Measurements from ENCODE around the gene SNX10.
A peak's percentile ranks its signal among the peaks of the same experiment; 100 is the strongest.

The SNX10 gene

GRCh38 chr7:26363465-26363864 lies 71.8 kb downstream of the SNX10 start:
- Histone ChIP-seq H3K27me3 (ENCODE audit: control insufficient read depth in 5 of 5, insufficient read depth in 4 of 5, low read length in 5 of 5) (no peaks in the 10 kb centered on the region), H3K36me3 (ENCODE audit: control insufficient read depth in 5 of 5, insufficient read depth in 5 of 5, low read length in 5 of 5) (peaks cover 0 to 9% (median 3%) of the 10 kb centered on the region in 5 donors), H3K4me1 (ENCODE audit: control insufficient read depth in 5 of 5, insufficient read depth in 5 of 5, low read length in 5 of 5) (peaks cover 0 to 3% (median 0%) of the 10 kb centered on the region in 5 donors), H3K4me3 (ENCODE audit: low read depth in 1 of 5, low read length in 5 of 5) (no peak overlapping the region), H3K9ac (ENCODE audit: low read length in 5 of 5) (no peak overlapping the region), H3K27ac (ENCODE audit: low read depth, low read length) (no peak overlapping the region), H3K9me3 (ENCODE audit: control insufficient read depth in 5 of 5, low read length in 5 of 5) (no peaks in the 10 kb centered on the region)

- Histone ChIP-seq H3K4me3 (ENCODE audit: low read depth in 1 of 5, low read length in 5 of 5) (no peak overlapping the region), H3K27ac (ENCODE audit: low read depth, low read length) (no peak overlapping the region), H3K9ac (ENCODE audit: low read length in 5 of 5) (no peak overlapping the region), H3K9me3 (ENCODE audit: control insufficient read depth in 5 of 5, low read length in 5 of 5) (no peaks in the 10 kb centered on the region), H3K27me3 (ENCODE audit: control insufficient read depth in 5 of 5, insufficient read depth in 4 of 5, low read length in 5 of 5) (no peaks in the 10 kb centered on the region), H3K36me3 (ENCODE audit: control insufficient read depth in 5 of 5, insufficient read depth in 5 of 5, low read length in 5 of 5) (peaks cover 0 to 9% (median 3%) of the 10 kb centered on the region in 5 donors), H3K4me1 (ENCODE audit: control insufficient read depth in 5 of 5, insufficient read depth in 5 of 5, low read length in 5 of 5) (peaks cover 0 to 6% (median 0%) of the 10 kb centered on the region in 5 donors)
These were observed 73.6 kb downstream of the SNX10 start for GRCh38 chr7:26365077-26365900.

- no peaks in the 10 kb centered on the region for H3K9me3 ChIP-seq (ENCODE audit: control insufficient read depth in 5 of 5, low read length in 5 of 5)
- no peak overlapping the region for H3K9ac ChIP-seq (ENCODE audit: low read length in 5 of 5)
- H3K4me1 ChIP-seq (ENCODE audit: control insufficient read depth in 5 of 5, insufficient read depth in 5 of 5, low read length in 5 of 5): peaks cover 0 to 6% (median 0%) of the 10 kb centered on the region in 5 donors
- H3K36me3 ChIP-seq (ENCODE audit: control insufficient read depth in 5 of 5, insufficient read depth in 5 of 5, low read length in 5 of 5): peaks cover 0 to 9% (median 3%) of the 10 kb centered on the region in 5 donors
- no peak overlapping the region for H3K27ac ChIP-seq (ENCODE audit: low read depth, low read length)
- no peaks in the 10 kb centered on the region for H3K27me3 ChIP-seq (ENCODE audit: control insufficient read depth in 5 of 5, insufficient read depth in 4 of 5, low read length in 5 of 5)
- H3K4me3 ChIP-seq (ENCODE audit: low read depth in 1 of 5, low read length in 5 of 5): no peak overlapping the region
These were observed 74.2 kb downstream of the SNX10 start for GRCh38 chr7:26365901-26366275.

- H3K27ac ChIP-seq (ENCODE audit: low read depth, low read length): no peak overlapping the region
- peaks cover 0 to 6% (median 0%) of the 10 kb centered on the region in 5 donors for H3K4me1 ChIP-seq (ENCODE audit: control insufficient read depth in 5 of 5, insufficient read depth in 5 of 5, low read length in 5 of 5)
- H3K27me3 ChIP-seq (ENCODE audit: control insufficient read depth in 5 of 5, insufficient read depth in 4 of 5, low read length in 5 of 5): no peaks in the 10 kb centered on the region
- H3K36me3 ChIP-seq (ENCODE audit: control insufficient read depth in 5 of 5, insufficient read depth in 5 of 5, low read length in 5 of 5): peaks cover 0 to 9% (median 3%) of the 10 kb centered on the region in 5 donors
- H3K4me3 ChIP-seq (ENCODE audit: low read depth in 1 of 5, low read length in 5 of 5): no peak overlapping the region
- H3K9me3 ChIP-seq (ENCODE audit: control insufficient read depth in 5 of 5, low read length in 5 of 5): no peaks in the 10 kb centered on the region
- H3K9ac ChIP-seq (ENCODE audit: low read length in 5 of 5): no peak overlapping the region
These were observed 75.6 kb downstream of the SNX10 start for GRCh38 chr7:26367219-26367711.

- Histone ChIP-seq H3K4me1 (ENCODE audit: control insufficient read depth in 5 of 5, insufficient read depth in 5 of 5, low read length in 5 of 5) (peaks cover 0 to 6% (median 0%) of the 10 kb centered on the region in 5 donors), H3K9me3 (ENCODE audit: control insufficient read depth in 5 of 5, low read length in 5 of 5) (no peaks in the 10 kb centered on the region), H3K4me3 (ENCODE audit: low read depth in 1 of 5, low read length in 5 of 5) (no peak overlapping the region), H3K27ac (ENCODE audit: low read depth, low read length) (no peak overlapping the region), H3K27me3 (ENCODE audit: control insufficient read depth in 5 of 5, insufficient read depth in 4 of 5, low read length in 5 of 5) (peaks cover 0 to 3% (median 0%) of the 10 kb centered on the region in 5 donors), H3K9ac (ENCODE audit: low read length in 5 of 5) (no peak overlapping the region), H3K36me3 (ENCODE audit: control insufficient read depth in 5 of 5, insufficient read depth in 5 of 5, low read length in 5 of 5) (peaks cover 0 to 9% (median 3%) of the 10 kb centered on the region in 5 donors)
These were observed 76.9 kb downstream of the SNX10 start for GRCh38 chr7:26368542-26368941.

- Histone ChIP-seq H3K27me3 (ENCODE audit: control insufficient read depth in 5 of 5, insufficient read depth in 4 of 5, low read length in 5 of 5) (peaks cover 0 to 3% (median 0%) of the 10 kb centered on the region in 5 donors), H3K9me3 (ENCODE audit: control insufficient read depth in 5 of 5, low read length in 5 of 5) (no peaks in the 10 kb centered on the region), H3K4me3 (ENCODE audit: low read depth in 1 of 5, low read length in 5 of 5) (peak overlapping the region in 3 of 5 donors; percentile 13 to 32 (median 17)), H3K9ac (ENCODE audit: low read length in 5 of 5) (peak overlapping the region in 1 of 5 donors; percentile 5), H3K27ac (ENCODE audit: low read depth, low read length) (no peak overlapping the region), H3K36me3 (ENCODE audit: control insufficient read depth in 5 of 5, insufficient read depth in 5 of 5, low read length in 5 of 5) (peaks cover 0 to 9% (median 3%) of the 10 kb centered on the region in 5 donors), H3K4me1 (ENCODE audit: control insufficient read depth in 5 of 5, insufficient read depth in 5 of 5, low read length in 5 of 5) (peaks cover 0 to 6% (median 0%) of the 10 kb centered on the region in 5 donors)
These were observed 77.9 kb downstream of the SNX10 start for GRCh38 chr7:26369593-26369992.

- peak overlapping the region in 1 of 5 donors; percentile 5 for H3K9ac ChIP-seq (ENCODE audit: low read length in 5 of 5)
- H3K27ac ChIP-seq (ENCODE audit: low read depth, low read length): no peak overlapping the region
- H3K27me3 ChIP-seq (ENCODE audit: control insufficient read depth in 5 of 5, insufficient read depth in 4 of 5, low read length in 5 of 5): peaks cover 0 to 3% (median 0%) of the 10 kb centered on the region in 5 donors
- peaks cover 0 to 4% (median 0%) of the 10 kb centered on the region in 5 donors for H3K4me1 ChIP-seq (ENCODE audit: control insufficient read depth in 5 of 5, insufficient read depth in 5 of 5, low read length in 5 of 5)
- H3K36me3 ChIP-seq (ENCODE audit: control insufficient read depth in 5 of 5, insufficient read depth in 5 of 5, low read length in 5 of 5): peaks cover 0 to 9% (median 3%) of the 10 kb centered on the region in 5 donors
- H3K9me3 ChIP-seq (ENCODE audit: control insufficient read depth in 5 of 5, low read length in 5 of 5): no peaks in the 10 kb centered on the region
- peak overlapping the region in 3 of 5 donors; percentile 13 to 32 (median 17) for H3K4me3 ChIP-seq (ENCODE audit: low read depth in 1 of 5, low read length in 5 of 5)
These were observed 78.3 kb downstream of the SNX10 start for GRCh38 chr7:26370011-26370410.

- Histone ChIP-seq H3K27ac (ENCODE audit: low read depth, low read length) (no peak overlapping the region), H3K9ac (ENCODE audit: low read length in 5 of 5) (no peak overlapping the region), H3K27me3 (ENCODE audit: control insufficient read depth in 5 of 5, insufficient read depth in 4 of 5, low read length in 5 of 5) (peaks cover 0 to 9% (median 0%) of the 10 kb centered on the region in 5 donors), H3K4me1 (ENCODE audit: control insufficient read depth in 5 of 5, insufficient read depth in 5 of 5, low read length in 5 of 5) (peaks cover 0 to 20% (median 12%) of the 10 kb centered on the region in 5 donors), H3K36me3 (ENCODE audit: control insufficient read depth in 5 of 5, insufficient read depth in 5 of 5, low read length in 5 of 5) (peaks cover 0 to under 1% (median 0%) of the 10 kb centered on the region in 5 donors), H3K4me3 (ENCODE audit: low read depth in 1 of 5, low read length in 5 of 5) (no peak overlapping the region), H3K9me3 (ENCODE audit: control insufficient read depth in 5 of 5, low read length in 5 of 5) (no peaks in the 10 kb centered on the region)
These were observed 80.6 kb downstream of the SNX10 start for GRCh38 chr7:26372249-26372648.

- peaks cover 0 to 9% (median 0%) of the 10 kb centered on the region in 5 donors for H3K27me3 ChIP-seq (ENCODE audit: control insufficient read depth in 5 of 5, insufficient read depth in 4 of 5, low read length in 5 of 5)
- H3K36me3 ChIP-seq (ENCODE audit: control insufficient read depth in 5 of 5, insufficient read depth in 5 of 5, low read length in 5 of 5): no peaks in the 10 kb centered on the region
- no peaks in the 10 kb centered on the region for H3K9me3 ChIP-seq (ENCODE audit: control insufficient read depth in 5 of 5, low read length in 5 of 5)
- H3K9ac ChIP-seq (ENCODE audit: low read length in 5 of 5): no peak overlapping the region
- H3K4me3 ChIP-seq (ENCODE audit: low read depth in 1 of 5, low read length in 5 of 5): no peak overlapping the region
- no peak overlapping the region for H3K27ac ChIP-seq (ENCODE audit: low read depth, low read length)
- peaks cover 0 to 21% (median 14%) of the 10 kb centered on the region in 5 donors for H3K4me1 ChIP-seq (ENCODE audit: control insufficient read depth in 5 of 5, insufficient read depth in 5 of 5, low read length in 5 of 5)
These were observed 81.0 kb downstream of the SNX10 start for GRCh38 chr7:26372704-26373103.

All from subcutaneous abdominal adipose tissue (tissue), 5 donors.